ENCODE measurements around the gene GLIPR1L2.

DNA sequence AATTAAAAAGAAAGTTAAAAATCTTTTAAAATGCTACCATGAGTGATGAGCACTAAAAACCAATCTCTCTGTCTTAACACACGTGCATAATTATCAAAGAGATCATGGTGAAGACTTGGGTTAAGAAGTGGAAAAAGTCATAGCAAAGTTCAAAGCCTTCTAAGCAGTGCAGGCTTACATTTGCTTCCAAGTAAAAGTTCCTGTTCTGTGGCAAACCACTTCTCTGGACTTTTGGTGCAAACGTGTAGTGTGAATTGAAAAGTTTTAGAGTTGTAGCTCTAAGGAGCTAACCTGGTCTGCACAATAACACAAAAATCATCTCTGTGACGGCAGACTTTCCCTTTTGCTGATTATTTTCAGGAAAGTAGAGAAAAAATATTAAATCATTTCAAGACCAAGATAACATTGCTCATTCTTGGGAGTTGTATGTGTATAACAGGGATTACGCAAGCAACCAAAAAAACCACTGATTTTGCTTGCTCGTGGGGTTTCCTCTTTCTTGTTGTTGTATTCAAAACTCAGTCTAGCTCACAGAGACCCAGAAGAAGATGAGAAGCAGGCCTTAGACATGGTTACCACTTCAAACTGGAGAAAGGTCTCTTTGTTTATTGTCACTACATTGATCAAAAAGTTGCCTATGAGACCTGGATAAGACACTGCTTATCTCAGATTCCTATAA is 87.4 kb downstream of the GLIPR1L2 start:
- TF ChIP-seq, protein P1, sequence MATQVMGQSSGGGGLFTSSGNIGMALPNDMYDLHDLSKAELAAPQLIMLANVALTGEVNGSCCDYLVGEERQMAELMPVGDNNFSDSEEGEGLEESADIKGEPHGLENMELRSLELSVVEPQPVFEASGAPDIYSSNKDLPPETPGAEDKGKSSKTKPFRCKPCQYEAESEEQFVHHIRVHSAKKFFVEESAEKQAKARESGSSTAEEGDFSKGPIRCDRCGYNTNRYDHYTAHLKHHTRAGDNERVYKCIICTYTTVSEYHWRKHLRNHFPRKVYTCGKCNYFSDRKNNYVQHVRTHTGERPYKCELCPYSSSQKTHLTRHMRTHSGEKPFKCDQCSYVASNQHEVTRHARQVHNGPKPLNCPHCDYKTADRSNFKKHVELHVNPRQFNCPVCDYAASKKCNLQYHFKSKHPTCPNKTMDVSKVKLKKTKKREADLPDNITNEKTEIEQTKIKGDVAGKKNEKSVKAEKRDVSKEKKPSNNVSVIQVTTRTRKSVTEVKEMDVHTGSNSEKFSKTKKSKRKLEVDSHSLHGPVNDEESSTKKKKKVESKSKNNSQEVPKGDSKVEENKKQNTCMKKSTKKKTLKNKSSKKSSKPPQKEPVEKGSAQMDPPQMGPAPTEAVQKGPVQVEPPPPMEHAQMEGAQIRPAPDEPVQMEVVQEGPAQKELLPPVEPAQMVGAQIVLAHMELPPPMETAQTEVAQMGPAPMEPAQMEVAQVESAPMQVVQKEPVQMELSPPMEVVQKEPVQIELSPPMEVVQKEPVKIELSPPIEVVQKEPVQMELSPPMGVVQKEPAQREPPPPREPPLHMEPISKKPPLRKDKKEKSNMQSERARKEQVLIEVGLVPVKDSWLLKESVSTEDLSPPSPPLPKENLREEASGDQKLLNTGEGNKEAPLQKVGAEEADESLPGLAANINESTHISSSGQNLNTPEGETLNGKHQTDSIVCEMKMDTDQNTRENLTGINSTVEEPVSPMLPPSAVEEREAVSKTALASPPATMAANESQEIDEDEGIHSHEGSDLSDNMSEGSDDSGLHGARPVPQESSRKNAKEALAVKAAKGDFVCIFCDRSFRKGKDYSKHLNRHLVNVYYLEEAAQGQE (IDR thresholded peaks at IDR 0.05; ENCODE audit: insufficient read depth in 1 of 2, low read depth in 2 of 2, low read length in 2 of 2) = no peak
- TF ChIP-seq TAF1 (IDR thresholded peaks at IDR 0.05; ENCODE audit: borderline replicate concordance, insufficient read depth, low read length) (no peak), POLR2AphosphoS5 (IDR thresholded peaks at IDR 0.05; ENCODE audit: low read depth, low read length) (no peak), FOXP2 (optimal IDR thresholded peaks at IDR 0.05; ENCODE audit: borderline replicate concordance, extremely low read depth, extremely low read length, insufficient read depth) (no peak), SIN3A (IDR thresholded peaks at IDR 0.05; ENCODE audit: borderline replicate concordance, insufficient read depth, low read length) (no peak)
